NCI-H187 treated with DMSO at 0.1 percent for 48 hours (cell line): Measurements from ENCODE around the gene THOC5.
"Not testable (repeated sequence)": the region's sequence is repeated elsewhere in the genome, so short reads cannot be mapped to it uniquely, and the experiment has no call there.

ENCODE experiments used
- DNase-seq: peaks from one replicate; lab custom pipeline; 2025; lab: John Stamatoyannopoulos, UW

Gene THOC5

GRCh38 chr22:29510542-29510941, 43.0 kb downstream of the THOC5 start:
- no peak for DNase-seq

- DNase-seq, result no peak
Measured at GRCh38 chr22:29509815-29510214, 43.7 kb downstream of the THOC5 start.

GRCh38 chr22:29509298-29509697, 44.3 kb downstream of the THOC5 start:
- no peak for DNase-seq

- DNase-seq, result no peak
Measured at GRCh38 chr22:29503811-29504372, 49.7 kb downstream of the THOC5 start.

- no peak for DNase-seq
Measured at GRCh38 chr22:29499852-29500251, 53.7 kb downstream of the THOC5 start.

GRCh38 chr22:29493636-29494035, 59.9 kb downstream of the THOC5 start:
- no peak for DNase-seq

- no peak for DNase-seq
Measured at GRCh38 chr22:29491012-29491411, 62.5 kb downstream of the THOC5 start.

- not testable (repeated sequence) for DNase-seq
Measured at GRCh38 chr22:29489127-29489780, 64.3 kb downstream of the THOC5 start.

GRCh38 chr22:29487426-29487986, 66.1 kb downstream of the THOC5 start:
- DNase-seq, result no peak

GRCh38 chr22:29485448-29485847, 68.1 kb downstream of the THOC5 start:
- no peak for DNase-seq

- DNase-seq, result no peak
Measured at GRCh38 chr22:29484642-29485041, 68.9 kb downstream of the THOC5 start.

- DNase-seq, result no peak
Measured at GRCh38 chr22:29483254-29483653, 70.3 kb downstream of the THOC5 start.

GRCh38 chr22:29482726-29483125, 70.8 kb downstream of the THOC5 start:
- DNase-seq, result no peak

- no peak for DNase-seq
Measured at GRCh38 chr22:29482253-29482652, 71.3 kb downstream of the THOC5 start.

GRCh38 chr22:29481265-29482000, 72.1 kb downstream of the THOC5 start:
- DNase-seq, result no peak

- no peak for DNase-seq
Measured at GRCh38 chr22:29480512-29481264, 72.9 kb downstream of the THOC5 start.

GRCh38 chr22:29480262-29480511, 73.4 kb downstream of the THOC5 start:
- DNase-seq, result no peak

GRCh38 chr22:29479417-29480261, 73.9 kb downstream of the THOC5 start, which contains the start of gene NEFH:
TSS of gene NEFH (plus strand) at chr22:29480218. CDS start at chr22:29480263, 45 bp downstream.
- no peak for DNase-seq

- DNase-seq, result no peak
Measured at GRCh38 chr22:29478326-29479276, 75.0 kb downstream of the THOC5 start.

- DNase-seq, result no peak
Measured at GRCh38 chr22:29477723-29478318, 75.7 kb downstream of the THOC5 start.
